Effector memory CD8-positive, alpha-beta T cell (primary cell): ENCODE data around the gene GJB5.
"Not testable (repeated sequence)": the region's sequence is repeated elsewhere in the genome, so short reads cannot be mapped to it uniquely, and the experiment has no call there.

ENCODE experiments used
- ATAC-seq: fragments of 150-1000 bp; cut with Tn5 transposase; replicated peaks from 2 replicates; pipeline ENCODE4 v1.10.0; 2021; ENCODE audit warnings: mild to moderate bottlenecking, moderate library complexity
- DNase-seq, 3 experiments: peaks; one replicate each; pipeline ENCODE4 v3.0.0; 2021
- H3K27ac Mint-ChIP-seq, 2 donors: one replicate each; pipeline ENCODE4 v1.8.0; 2022; ENCODE audit warnings: mild to moderate bottlenecking in 2 of 2, mixed read lengths in 2 of 2, moderate library complexity in 2 of 2
- H3K27me3 Mint-ChIP-seq, 2 donors: one replicate each; pipeline ENCODE4 v1.8.0; 2022; ENCODE audit warnings: mixed read lengths in 2 of 2
- H3K36me3 Mint-ChIP-seq: one replicate; pipeline ENCODE4 v1.8.0; 2022; ENCODE audit warnings: mild to moderate bottlenecking, moderate library complexity, mixed read lengths; ENCODE audit not compliant: insufficient read depth
- H3K4me1 Mint-ChIP-seq, 2 donors: one replicate each; pipeline ENCODE4 v1.8.0; 2022; ENCODE audit warnings: low read depth in 2 of 2, mixed read lengths in 2 of 2
- H3K4me3 Mint-ChIP-seq, 2 donors: one replicate each; pipeline ENCODE4 v1.8.0; 2022; ENCODE audit warnings: mild to moderate bottlenecking in 2 of 2, mixed read lengths in 2 of 2, moderate library complexity in 2 of 2
- H3K9me3 Mint-ChIP-seq, 2 donors: one replicate each; pipeline ENCODE4 v1.8.0; 2022; ENCODE audit warnings: mixed read lengths in 2 of 2

The GJB5 gene

GRCh38 chr1:34771573-34772371 lies 16.9 kb downstream of the GJB5 start:
- Mint-ChIP-seq H3K4me3 (no peak overlapping the region), H3K36me3 (no peaks in the 10 kb centered on the region), H3K27me3 (peaks cover 7% of the 10 kb centered on the region in 2 donors), H3K9me3 (no peaks in the 10 kb centered on the region), H3K27ac (no peak overlapping the region), H3K4me1 (no peaks in the 10 kb centered on the region)
- ATAC-seq (no peak), DNase-seq (no peak)

GRCh38 chr1:34773114-34773513 lies 18.3 kb downstream of the GJB5 start:
- H3K36me3 Mint-ChIP-seq, DNase-seq, H3K9me3 Mint-ChIP-seq, ATAC-seq, H3K4me3 Mint-ChIP-seq, H3K4me1 Mint-ChIP-seq, H3K27ac Mint-ChIP-seq: not testable (repeated sequence)
- H3K27me3 Mint-ChIP-seq, result peaks cover 15 to 17% of the 10 kb centered on the region in 2 donors

GRCh38 chr1:34774957-34775356 lies 20.1 kb downstream of the GJB5 start:
- no peak overlapping the region for H3K27ac Mint-ChIP-seq

GRCh38 chr1:34776911-34777310 lies 22.1 kb downstream of the GJB5 start:
- Mint-ChIP-seq H3K4me3 (no peak overlapping the region), H3K27me3 (peaks cover 39 to 43% of the 10 kb centered on the region in 2 donors), H3K9me3 (no peaks in the 10 kb centered on the region), H3K27ac (no peak overlapping the region), H3K36me3 (no peaks in the 10 kb centered on the region), H3K4me1 (no peaks in the 10 kb centered on the region)
- no peak for DNase-seq
- no peak for ATAC-seq

More at GRCh38 chr1:34774957-34775356, 20.1 kb downstream of the GJB5 start:
- Mint-ChIP-seq H3K27me3 (peaks cover 33 to 34% of the 10 kb centered on the region in 2 donors), H3K36me3 (no peaks in the 10 kb centered on the region), H3K4me1 (no peaks in the 10 kb centered on the region), H3K9me3 (no peaks in the 10 kb centered on the region), H3K4me3 (no peak overlapping the region)
- DNase-seq (no peak), ATAC-seq (no peak)

- DNase-seq, result no peak
- no peaks in the 10 kb centered on the region for H3K36me3 Mint-ChIP-seq
- H3K4me1 Mint-ChIP-seq, result no peaks in the 10 kb centered on the region
- H3K27ac Mint-ChIP-seq, result no peak overlapping the region
- no peak overlapping the region for H3K4me3 Mint-ChIP-seq
- H3K27me3 Mint-ChIP-seq, result peaks cover 40 to 44% of the 10 kb centered on the region in 2 donors
- H3K9me3 Mint-ChIP-seq, result no peaks in the 10 kb centered on the region
- ATAC-seq, result no peak
Observed at GRCh38 chr1:34777519-34778321, 22.9 kb downstream of the GJB5 start.

- H3K4me1 Mint-ChIP-seq, result no peaks in the 10 kb centered on the region
- no peaks in the 10 kb centered on the region for H3K36me3 Mint-ChIP-seq
- H3K27me3 Mint-ChIP-seq, result peaks cover 47 to 51% of the 10 kb centered on the region in 2 donors
- no peak overlapping the region for H3K27ac Mint-ChIP-seq
- no peak overlapping the region for H3K4me3 Mint-ChIP-seq
- H3K9me3 Mint-ChIP-seq, result no peaks in the 10 kb centered on the region
- ATAC-seq, result no peak
- no peak for DNase-seq
Observed at GRCh38 chr1:34778381-34778780, 23.5 kb downstream of the GJB5 start.

- Mint-ChIP-seq H3K27me3 (peaks cover 52 to 57% of the 10 kb centered on the region in 2 donors), H3K9me3 (no peaks in the 10 kb centered on the region), H3K4me1 (no peaks in the 10 kb centered on the region), H3K4me3 (no peak overlapping the region), H3K36me3 (no peaks in the 10 kb centered on the region), H3K27ac (no peak overlapping the region)
- ATAC-seq (no peak), DNase-seq (no peak)
Observed at GRCh38 chr1:34779005-34779404, 24.2 kb downstream of the GJB5 start.

GRCh38 chr1:34779526-34779925 lies 24.7 kb downstream of the GJB5 start:
- H3K9me3 Mint-ChIP-seq, result no peaks in the 10 kb centered on the region
- DNase-seq (no peak), ATAC-seq (no peak)
- no peaks in the 10 kb centered on the region for H3K36me3 Mint-ChIP-seq
- no peak overlapping the region for H3K4me3 Mint-ChIP-seq
- no peak overlapping the region for H3K27ac Mint-ChIP-seq
- H3K27me3 Mint-ChIP-seq, result peaks cover 58 to 62% of the 10 kb centered on the region in 2 donors
- H3K4me1 Mint-ChIP-seq, result no peaks in the 10 kb centered on the region

- Mint-ChIP-seq H3K36me3 (no peaks in the 10 kb centered on the region), H3K4me3 (no peak overlapping the region), H3K27ac (no peak overlapping the region), H3K9me3 (no peaks in the 10 kb centered on the region), H3K4me1 (no peaks in the 10 kb centered on the region), H3K27me3 (peaks cover 62 to 67% of the 10 kb centered on the region in 2 donors)
- ATAC-seq, result no peak
- DNase-seq, result no peak
Observed at GRCh38 chr1:34779962-34780361, 25.1 kb downstream of the GJB5 start.

GRCh38 chr1:34780528-34780927 lies 25.7 kb downstream of the GJB5 start:
- no peak for ATAC-seq
- Mint-ChIP-seq H3K36me3 (no peaks in the 10 kb centered on the region), H3K4me3 (no peak overlapping the region), H3K27ac (no peak overlapping the region), H3K9me3 (no peaks in the 10 kb centered on the region), H3K4me1 (no peaks in the 10 kb centered on the region), H3K27me3 (peaks cover 67 to 72% of the 10 kb centered on the region in 2 donors)
- no peak for DNase-seq

- no peaks in the 10 kb centered on the region for H3K9me3 Mint-ChIP-seq
- ATAC-seq, result peak; percentile 19
Observed at GRCh38 chr1:34781071-34781843, 26.4 kb downstream of the GJB5 start, which contains the start of gene GJB3. TSS of gene GJB3 (plus strand) at chr1:34781214. CDS start at chr1:34784763, 3,549 bp downstream.

GRCh38 chr1:34781844-34782391 lies 27.1 kb downstream of the GJB5 start:
- H3K9me3 Mint-ChIP-seq, result no peaks in the 10 kb centered on the region
- H3K4me1 Mint-ChIP-seq, result peaks cover 0 to 6% of the 10 kb centered on the region in 2 donors
- peak overlapping the region; percentile 13 to 36 for H3K4me3 Mint-ChIP-seq
- H3K27me3 Mint-ChIP-seq, result peaks cover 67 to 86% of the 10 kb centered on the region in 2 donors
- DNase-seq (no peak), ATAC-seq (no peak)
- H3K36me3 Mint-ChIP-seq, result no peaks in the 10 kb centered on the region
- H3K27ac Mint-ChIP-seq, result no peak overlapping the region

More at GRCh38 chr1:34781071-34781843, 26.4 kb downstream of the GJB5 start, which contains the start of gene GJB3:
- DNase-seq, result no peak
- H3K4me3 Mint-ChIP-seq, result peak within 1 kb of the TSS in 1 of 2 donors; percentile 50
- no peak within 1 kb of the TSS for H3K27ac Mint-ChIP-seq
- no peaks in the 10 kb centered on the region for H3K36me3 Mint-ChIP-seq
- H3K4me1 Mint-ChIP-seq, result peaks cover 0 to under 1% of the 10 kb centered on the region in 2 donors
- peaks cover 67 to 80% of the 10 kb centered on the region in 2 donors for H3K27me3 Mint-ChIP-seq

- ATAC-seq, result no peak
- peaks cover 0 to 6% of the 10 kb centered on the region in 2 donors for H3K4me1 Mint-ChIP-seq
- no peak overlapping the region for H3K27ac Mint-ChIP-seq
- no peaks in the 10 kb centered on the region for H3K36me3 Mint-ChIP-seq
- no peaks in the 10 kb centered on the region for H3K9me3 Mint-ChIP-seq
- H3K4me3 Mint-ChIP-seq, result no peak overlapping the region
- no peak for DNase-seq
- H3K27me3 Mint-ChIP-seq, result peaks cover 57 to 86% of the 10 kb centered on the region in 2 donors
Observed at GRCh38 chr1:34784751-34785221, 29.9 kb downstream of the GJB5 start.
